HT1080 (cell line): ENCODE measurements around the gene ADD3. TPM values are rescaled to one million over a fixed set of nuclear protein-coding genes. Genes with fewer than 3 reads are reported as not detected.

ENCODE experiments used
- DNase-seq: peaks from one replicate; pipeline ENCODE4 v3.0.0-alpha.2; 2015; ENCODE audit warnings: low read depth
- small RNA-seq: library from RNA; depleted of rRNA; stranded (forward); fragments of <200 nt; gene quantifications from one replicate; pipeline ENCODE3, GENCODE V24; 2014
- total RNA-seq: library from RNA; depleted of rRNA; stranded (reverse); fragments of >200 nt; shearing (Covaris generic); gene quantifications from 2 replicates; pipeline ENCODE4 v1.2.3, GENCODE V29; 2014; rRNA removed

The ADD3 gene
- total RNA-seq, 1 experiment from 2014 or later = 22.5 TPM

GRCh38 chr10:110172155-110172554 is 164.4 kb downstream of the ADD3 start:
- peak; percentile 48 for DNase-seq

- no peak for DNase-seq
These were observed 166.4 kb downstream of the ADD3 start for GRCh38 chr10:110174201-110174600.

- no peak for DNase-seq
These were observed 167.0 kb downstream of the ADD3 start for GRCh38 chr10:110174816-110175215.

GRCh38 chr10:110175406-110175805 is 167.6 kb downstream of the ADD3 start:
- DNase-seq = peak; percentile 28

GRCh38 chr10:110176141-110177030 is 168.6 kb downstream of the ADD3 start:
- DNase-seq = no peak

- no peak for DNase-seq
These were observed 171.4 kb downstream of the ADD3 start for GRCh38 chr10:110179220-110179619.

GRCh38 chr10:110181451-110181850 is 173.7 kb downstream of the ADD3 start:
- no peak for DNase-seq

- no peak for DNase-seq
These were observed 174.1 kb downstream of the ADD3 start for GRCh38 chr10:110181911-110182310.

GRCh38 chr10:110184398-110184797 is 176.6 kb downstream of the ADD3 start:
- DNase-seq = no peak

Small RNA genes within 50 kb of the gene (small RNA-seq; reads per million reads assigned to genes)
- gene SNRPGP12 = not detected

Other genes with a start within 250 kb of the ADD3 start
- gene XPNPEP1, start 84.5 kb upstream of the ADD3 start, total RNA-seq = 81.3 and 88.8 TPM in 2 replicates
- gene MXI1, start 199.6 kb downstream of the ADD3 start, total RNA-seq = 12.7 and 18.5 TPM in 2 replicates